Gastroesophageal sphincter (tissue), 4 donors: ENCODE measurements around the gene PCDHGC3. TPM values are rescaled to one million over a fixed set of nuclear protein-coding genes. Genes with fewer than 3 reads are reported as not detected.

Experiments
- ATAC-seq: fragments of 150-250 bp; one replicate; pipeline ENCODE4 v1.9.1; 2016; ENCODE audit warnings: mild to moderate bottlenecking, moderate library complexity
- H3K27ac ChIP-seq, 4 donors: fragments of 200-600 bp; sonication (generic) in 3 of 4; 1 replicate in 3 of 4; 2 replicates in 1 of 4; pipeline ENCODE4 v1.5.1; 2016 to 2019
- H3K27me3 ChIP-seq: fragments of 200-600 bp; sonication (generic); one replicate; pipeline ENCODE4 v1.5.1; 2019
- H3K36me3 ChIP-seq, 2 donors: fragments of 200-600 bp; sonication (generic); one replicate each; pipeline ENCODE4 v1.5.1; 2019; ENCODE audit warnings: control low read depth in 1 of 2
- H3K4me1 ChIP-seq, 3 donors: fragments of 200-600 bp; sonication (generic); 1 replicate in 2 of 3; 2 replicates in 1 of 3; pipeline ENCODE4 v1.5.1; 2016 to 2019; ENCODE audit warnings: control low read depth in 2 of 3
- H3K4me3 ChIP-seq, 2 donors: fragments of 200-600 bp; sonication (generic); one replicate each; pipeline ENCODE4 v1.5.1; 2019; ENCODE audit warnings: mild to moderate bottlenecking in 1 of 2, moderate library complexity in 1 of 2
- H3K9me3 ChIP-seq, 3 donors: fragments of 200-600 bp; sonication (generic); one replicate each; pipeline ENCODE4 v1.5.1; 2017 to 2019; ENCODE audit warnings: control low read depth in 2 of 3
- EP300 ChIP-seq: sonication (generic); formaldehyde crosslinking; IDR thresholded peaks from one replicate; pipeline ENCODE4 v1.6.1; 2017; ENCODE audit warnings: antibody characterized with exemption, mild to moderate bottlenecking
- POLR2A ChIP-seq, 2 donors: fragments of 450-650 bp; IDR thresholded peaks; one replicate each; pipeline ENCODE4 v1.6.1; 2017; ENCODE audit warnings: antibody characterized with exemption in 2 of 2, mild to moderate bottlenecking in 2 of 2, moderate library complexity in 1 of 2
- POLR2AphosphoS5 ChIP-seq: sonication (generic); formaldehyde crosslinking; IDR thresholded peaks from one replicate; pipeline ENCODE4 v1.6.1; 2017; ENCODE audit warnings: antibody characterized with exemption
- WGBS, 2 donors: methylation state at CpG; one replicate each; pipeline ENCODE4 v1.1.5; 2018; ENCODE audit warnings: low coverage in 1 of 2; 5-methylcytosine and 5-hydroxymethylcytosine counted together
- total RNA-seq, 4 donors: library from RNA; depleted of rRNA; stranded (reverse); fragments of >200 nt; gene quantifications; one replicate each; pipeline ENCODE4 v1.1.0, GENCODE V29; 2016
- TF ChIP-seq, protein P1 (sequence below), 4 experiments: fragments of 200-600 bp in 2 of 4; fragments of 450-650 bp in 2 of 4; sonication (generic) in 1 of 4; IDR thresholded peaks; one replicate each; pipeline ENCODE4 v1.5.1; 2017 to 2019; ENCODE audit warnings: antibody characterized with exemption in 4 of 4, mild to moderate bottlenecking in 2 of 4, moderate library complexity in 2 of 4

PCDHGC3 gene
- total RNA-seq, 4 donors from 2014 or later = 52.6 to 95.6 (median 63.2) TPM

- peak overlapping the region in 2 of 4 donors; percentile 89 to 95 for H3K27ac ChIP-seq
- no peaks in the 10 kb centered on the region for H3K9me3 ChIP-seq
- no peaks in the 10 kb centered on the region for H3K36me3 ChIP-seq
- TF ChIP-seq EP300 = no peak
- TF ChIP-seq, protein P1, sequence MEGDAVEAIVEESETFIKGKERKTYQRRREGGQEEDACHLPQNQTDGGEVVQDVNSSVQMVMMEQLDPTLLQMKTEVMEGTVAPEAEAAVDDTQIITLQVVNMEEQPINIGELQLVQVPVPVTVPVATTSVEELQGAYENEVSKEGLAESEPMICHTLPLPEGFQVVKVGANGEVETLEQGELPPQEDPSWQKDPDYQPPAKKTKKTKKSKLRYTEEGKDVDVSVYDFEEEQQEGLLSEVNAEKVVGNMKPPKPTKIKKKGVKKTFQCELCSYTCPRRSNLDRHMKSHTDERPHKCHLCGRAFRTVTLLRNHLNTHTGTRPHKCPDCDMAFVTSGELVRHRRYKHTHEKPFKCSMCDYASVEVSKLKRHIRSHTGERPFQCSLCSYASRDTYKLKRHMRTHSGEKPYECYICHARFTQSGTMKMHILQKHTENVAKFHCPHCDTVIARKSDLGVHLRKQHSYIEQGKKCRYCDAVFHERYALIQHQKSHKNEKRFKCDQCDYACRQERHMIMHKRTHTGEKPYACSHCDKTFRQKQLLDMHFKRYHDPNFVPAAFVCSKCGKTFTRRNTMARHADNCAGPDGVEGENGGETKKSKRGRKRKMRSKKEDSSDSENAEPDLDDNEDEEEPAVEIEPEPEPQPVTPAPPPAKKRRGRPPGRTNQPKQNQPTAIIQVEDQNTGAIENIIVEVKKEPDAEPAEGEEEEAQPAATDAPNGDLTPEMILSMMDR (IDR thresholded peaks at IDR 0.05) = no peak
- no peak for TF ChIP-seq POLR2AphosphoS5
- TF ChIP-seq POLR2A (IDR thresholded peaks at IDR 0.05) = no peak
- no peaks in the 10 kb centered on the region for H3K27me3 ChIP-seq
- 10 to 30% methylated on average over 2 to 6 of the region's 13 CpGs for WGBS, 2 donors
- H3K4me1 ChIP-seq = peaks cover 3 to 68% (median 21%) of the 10 kb centered on the region in 3 donors
- peak overlapping the region; percentile 58 to 62 for H3K4me3 ChIP-seq
- no peak for ATAC-seq
Measured at GRCh38 chr5:141477815-141478214, 2.0 kb downstream of the PCDHGC3 start.

GRCh38 chr5:141478321-141478945, 2.7 kb downstream of the PCDHGC3 start:
- no peaks in the 10 kb centered on the region for H3K9me3 ChIP-seq
- H3K27ac ChIP-seq = peak overlapping the region in 1 of 4 donors; percentile 95
- TF ChIP-seq EP300 (no peak), POLR2AphosphoS5 (no peak), POLR2A (IDR thresholded peaks at IDR 0.05) (no peak)
- TF ChIP-seq, protein P1 (IDR thresholded peaks at IDR 0.05) = no peak
- H3K4me3 ChIP-seq = peak overlapping the region; percentile 26 to 62
- 26 to 50% methylated on average over 1 to 5 of the region's 20 CpGs for WGBS, 2 donors
- ATAC-seq = no peak
- H3K4me1 ChIP-seq = peaks cover 3 to 74% (median 21%) of the 10 kb centered on the region in 3 donors
- no peaks in the 10 kb centered on the region for H3K27me3 ChIP-seq
- no peaks in the 10 kb centered on the region for H3K36me3 ChIP-seq

DNA sequence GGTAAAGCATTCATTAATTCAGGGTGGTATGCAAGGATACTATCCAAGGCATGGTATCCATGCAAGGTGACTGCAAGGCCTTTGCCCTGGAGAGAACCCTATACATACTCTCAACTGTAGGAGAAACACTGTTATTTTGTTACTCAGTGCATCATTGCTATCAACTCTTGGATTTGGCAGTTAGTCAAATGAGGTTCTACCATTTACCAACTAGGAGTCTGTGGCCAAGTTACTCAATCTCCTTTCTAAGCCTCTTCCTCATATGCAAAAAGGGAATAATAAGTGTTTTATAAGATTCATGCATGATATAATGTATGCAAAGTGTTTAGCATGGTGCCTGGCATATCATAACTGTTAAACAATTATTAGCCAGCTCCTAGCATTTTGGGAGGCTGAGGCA, 4.0 kb downstream of the PCDHGC3 start:
- Histone ChIP-seq H3K4me3 (peak overlapping the region in 1 of 2 donors; percentile 62), H3K36me3 (no peaks in the 10 kb centered on the region), H3K9me3 (no peaks in the 10 kb centered on the region), H3K4me1 (peaks cover 3 to 87% (median 26%) of the 10 kb centered on the region in 3 donors), H3K27me3 (no peaks in the 10 kb centered on the region), H3K27ac (no peak overlapping the region)
- no peak for TF ChIP-seq POLR2AphosphoS5
- TF ChIP-seq, protein P1 (IDR thresholded peaks at IDR 0.05) = no peak
- no peak for TF ChIP-seq EP300
- TF ChIP-seq POLR2A (IDR thresholded peaks at IDR 0.05) = no peak
- no peak for ATAC-seq

DNA sequence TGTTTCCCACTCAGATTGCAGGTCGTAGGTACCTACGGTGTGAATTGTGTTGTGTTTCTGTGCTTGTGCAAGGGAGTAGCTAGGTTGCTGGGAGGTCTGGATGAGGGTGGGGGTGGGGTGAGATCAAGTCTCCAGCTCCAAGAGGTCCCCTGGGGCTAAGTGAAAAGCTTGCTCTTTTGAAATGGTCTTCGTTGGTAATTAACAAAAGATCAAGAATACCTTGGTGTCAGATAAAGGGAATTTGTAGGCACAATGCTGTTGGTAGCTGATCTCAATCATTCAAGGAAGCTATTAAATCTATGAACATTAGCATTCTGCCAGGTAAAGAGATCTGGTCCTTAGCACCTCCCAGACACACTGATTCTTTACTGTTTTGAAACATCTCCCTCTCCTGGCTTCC, 8.1 kb downstream of the PCDHGC3 start:
- Histone ChIP-seq H3K27ac (no peak overlapping the region), H3K9me3 (no peaks in the 10 kb centered on the region), H3K27me3 (no peaks in the 10 kb centered on the region), H3K4me1 (peaks cover 3 to 92% (median 13%) of the 10 kb centered on the region in 3 donors), H3K36me3 (peaks cover 0 to 17% of the 10 kb centered on the region in 2 donors), H3K4me3 (no peak overlapping the region)
- WGBS, 2 donors = 42 to 55% methylated on average over 3 of the region's 3 CpGs
- no peak for TF ChIP-seq EP300
- TF ChIP-seq, protein P1 (IDR thresholded peaks at IDR 0.05) = no peak
- TF ChIP-seq POLR2AphosphoS5 = no peak
- no peak for TF ChIP-seq POLR2A (IDR thresholded peaks at IDR 0.05)
- no peak for ATAC-seq

DNA sequence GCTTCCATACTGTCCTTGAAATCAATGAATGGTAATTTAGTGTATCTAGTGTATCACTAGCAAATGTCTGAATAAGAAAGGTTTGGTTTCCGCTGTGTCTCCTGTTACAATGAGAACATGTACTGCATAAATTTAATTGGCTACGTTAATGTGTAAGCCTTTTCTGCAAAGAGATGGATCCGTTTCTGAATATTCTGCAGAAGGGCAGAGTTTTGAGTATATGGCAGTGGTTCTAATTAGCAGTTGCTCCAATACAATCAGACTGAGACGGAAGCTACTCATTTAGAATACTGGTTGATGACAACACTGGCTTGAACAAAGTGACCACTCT, 8.5 kb downstream of the PCDHGC3 start:
- TF ChIP-seq POLR2A (IDR thresholded peaks at IDR 0.05) (no peak), EP300 (no peak), POLR2AphosphoS5 (no peak)
- TF ChIP-seq, protein P1 (IDR thresholded peaks at IDR 0.05) = no peak
- H3K4me1 ChIP-seq = peaks cover 2 to 92% (median 12%) of the 10 kb centered on the region in 3 donors
- WGBS, 2 donors = 0 to 22% methylated on average over 3 to 4 of the region's 4 CpGs
- peaks cover 0 to 17% of the 10 kb centered on the region in 2 donors for H3K36me3 ChIP-seq
- peak overlapping the region in 1 of 4 donors; percentile 52 for H3K27ac ChIP-seq
- no peaks in the 10 kb centered on the region for H3K9me3 ChIP-seq
- no peak for ATAC-seq
- peak overlapping the region; percentile 6 to 51 for H3K4me3 ChIP-seq
- no peaks in the 10 kb centered on the region for H3K27me3 ChIP-seq
